DMS114 treated with DMSO at 0.1 percent for 48 hours (cell line): ENCODE measurements around the gene PDP2.
A peak's percentile ranks its signal among the peaks of the same experiment; 100 is the strongest.

Experiments
- DNase-seq: peaks from one replicate; lab custom pipeline; 2025; ENCODE audit not compliant: unreplicated experiment; lab: John Stamatoyannopoulos, UW

Gene PDP2

DNA sequence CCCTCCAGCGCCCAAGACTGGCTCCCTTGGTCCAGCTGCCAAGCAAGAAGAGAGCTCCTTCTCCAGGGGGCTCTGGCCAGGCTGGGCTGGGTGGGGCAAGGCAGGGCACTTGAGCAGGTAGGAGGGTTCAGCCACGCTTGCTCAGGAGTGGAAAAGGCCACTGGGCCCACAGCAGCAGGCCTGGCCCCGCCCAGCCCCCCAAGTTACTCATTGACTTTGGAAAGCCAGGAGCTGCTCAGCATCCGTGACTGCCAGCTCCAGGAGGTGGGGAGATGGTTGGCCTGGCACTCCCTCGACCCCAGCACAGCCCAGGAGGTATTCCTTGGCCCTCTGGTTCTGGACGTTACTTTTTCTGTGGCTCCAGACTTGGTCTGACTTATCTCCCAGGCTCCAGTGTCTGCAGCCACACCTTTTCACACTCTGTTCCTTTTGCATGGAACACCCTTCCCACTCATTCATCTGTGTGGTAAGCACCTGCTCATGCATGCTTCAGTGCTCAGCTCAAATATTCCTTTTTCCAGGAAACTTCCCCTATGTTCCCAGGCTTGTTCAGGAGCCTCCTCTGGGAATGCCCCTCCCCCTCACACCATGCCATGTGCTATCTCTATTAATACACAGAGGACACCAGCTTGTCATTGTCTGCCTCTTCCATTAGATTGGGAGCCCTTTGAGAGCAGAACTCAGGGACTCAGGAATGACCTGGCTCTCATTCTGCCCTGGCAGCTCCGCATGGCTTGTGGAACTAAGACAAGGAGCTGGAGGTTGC is 38.7 kb downstream of the PDP2 start, which contains the start of gene CDH16:
CDH16 (minus strand) TSS at position 83 of the 766 bp plus-strand sequence. CDS start 820 bp downstream, outside the sequence.
- no peak for DNase-seq

DNA sequence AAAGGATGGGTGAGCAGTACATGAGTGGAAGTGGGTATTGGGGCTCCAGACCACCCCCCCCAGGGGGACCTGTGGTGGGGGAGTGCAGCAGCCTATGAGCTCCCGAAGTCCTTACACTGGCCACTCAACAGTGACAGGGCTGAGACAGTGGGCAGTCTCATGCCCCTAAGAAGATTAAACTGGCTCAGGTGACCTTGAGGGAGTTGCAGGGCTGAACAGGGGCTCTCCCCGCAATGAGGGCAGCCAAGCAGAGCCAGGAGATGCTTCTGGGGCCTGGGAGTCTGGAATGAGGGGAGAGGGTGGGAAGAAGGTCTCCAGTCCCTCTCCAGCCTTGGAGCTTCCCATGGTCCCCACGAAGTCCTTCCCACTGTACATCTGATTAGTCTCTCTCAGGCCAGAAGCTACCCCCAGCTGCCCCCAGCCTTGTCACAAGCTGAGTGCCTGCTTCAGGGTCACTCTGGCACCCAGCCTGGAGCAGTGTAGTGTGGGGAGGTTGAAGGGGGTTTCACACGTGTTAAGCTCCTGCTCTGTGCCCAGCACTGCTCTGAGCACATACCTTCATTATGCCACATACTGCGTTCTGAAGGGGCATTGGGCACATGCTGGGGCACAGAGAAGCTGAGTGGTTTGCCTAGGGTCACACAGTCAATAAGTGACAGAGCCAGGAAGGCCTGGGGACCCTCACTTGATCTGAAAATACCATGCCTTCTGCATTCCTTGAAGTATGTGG is 39.4 kb downstream of the PDP2 start:
- DNase-seq: no peak

DNA sequence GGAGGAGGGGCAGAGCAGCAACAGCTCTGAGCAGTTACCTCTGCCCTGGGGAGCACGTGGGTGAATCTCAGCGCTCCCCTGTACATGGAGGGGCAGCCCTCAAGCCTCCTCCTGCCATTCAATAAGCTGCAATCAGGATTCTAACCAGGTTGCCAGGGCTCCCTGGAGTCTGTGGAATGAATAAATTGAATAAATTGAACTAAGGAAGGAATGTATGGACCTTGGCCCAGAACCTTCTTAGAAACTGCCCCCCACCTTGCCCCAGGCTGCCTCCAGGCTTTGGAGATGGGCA is 39.9 kb downstream of the PDP2 start:
- no peak for DNase-seq

DNA sequence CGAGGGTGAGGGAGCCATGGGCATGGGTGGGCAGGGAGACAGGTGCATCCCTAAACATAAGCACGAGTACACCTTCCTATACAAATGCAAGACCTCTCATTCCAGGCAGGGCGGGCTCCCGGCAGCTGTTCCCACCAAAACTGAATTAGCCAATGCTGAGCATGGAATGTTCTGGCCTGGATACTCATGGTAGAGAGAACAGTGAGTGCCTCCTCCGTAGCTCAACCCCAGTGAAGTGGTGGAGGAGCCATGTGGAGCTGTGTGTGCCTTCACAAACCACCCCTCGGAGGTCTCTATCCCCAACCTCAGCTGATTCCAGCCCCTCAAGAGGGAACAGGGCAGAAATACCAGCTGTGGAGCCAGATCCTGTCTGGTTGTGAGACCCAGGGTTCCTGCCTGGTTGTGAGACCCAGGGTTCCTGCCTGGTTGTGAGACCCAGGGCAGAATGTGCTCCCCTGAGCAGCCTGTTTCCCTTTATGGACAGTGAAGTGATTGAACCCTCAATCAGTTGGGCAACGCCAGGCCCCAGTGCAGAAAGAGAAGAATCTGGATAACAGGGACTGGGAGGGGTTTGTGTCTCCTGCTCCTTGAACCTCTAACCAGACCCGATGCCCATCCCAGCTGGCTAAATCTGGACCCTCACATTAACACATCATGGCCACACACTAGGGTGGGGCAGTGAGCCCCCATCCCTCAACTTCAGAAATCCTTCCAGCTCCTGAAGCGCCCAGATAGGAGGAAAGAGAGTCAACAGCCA is 40.8 kb downstream of the PDP2 start:
- no peak for DNase-seq

DNA sequence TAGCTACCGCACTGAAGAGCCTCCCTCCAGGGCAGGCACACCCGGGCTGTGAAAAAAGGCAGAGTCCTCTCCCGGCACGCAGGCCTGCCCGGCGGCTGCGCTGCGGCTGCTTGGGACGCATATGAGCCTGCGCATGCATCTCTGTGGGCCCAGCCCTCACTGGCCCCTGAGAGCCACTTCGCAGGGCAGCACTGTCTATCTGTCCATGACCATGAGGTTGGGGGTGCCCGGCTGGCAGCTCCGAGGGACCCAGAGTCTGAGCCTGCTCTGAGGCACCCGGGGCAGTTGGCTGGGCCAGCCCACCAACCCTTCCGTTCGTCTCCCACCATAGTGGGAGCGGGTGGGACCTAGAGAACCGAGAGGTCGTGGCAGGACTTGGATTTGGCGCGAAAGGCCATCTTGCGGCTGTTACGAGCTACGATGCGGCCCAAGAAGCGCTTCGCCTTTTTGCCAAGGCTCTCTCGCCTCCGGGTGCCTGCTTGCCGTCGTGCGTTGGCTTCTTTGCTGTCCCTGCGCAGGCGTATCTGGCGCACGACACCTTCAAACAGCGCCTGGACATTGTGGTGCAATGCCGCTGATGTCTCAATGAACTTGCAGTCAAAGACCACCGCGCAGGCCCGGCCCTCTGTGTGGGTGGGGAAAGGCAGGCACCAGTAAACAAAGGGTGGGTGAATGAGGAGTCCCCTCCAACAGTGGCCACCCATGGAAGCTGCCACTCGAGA is 41.6 kb downstream of the PDP2 start:
- DNase-seq: no peak

DNA sequence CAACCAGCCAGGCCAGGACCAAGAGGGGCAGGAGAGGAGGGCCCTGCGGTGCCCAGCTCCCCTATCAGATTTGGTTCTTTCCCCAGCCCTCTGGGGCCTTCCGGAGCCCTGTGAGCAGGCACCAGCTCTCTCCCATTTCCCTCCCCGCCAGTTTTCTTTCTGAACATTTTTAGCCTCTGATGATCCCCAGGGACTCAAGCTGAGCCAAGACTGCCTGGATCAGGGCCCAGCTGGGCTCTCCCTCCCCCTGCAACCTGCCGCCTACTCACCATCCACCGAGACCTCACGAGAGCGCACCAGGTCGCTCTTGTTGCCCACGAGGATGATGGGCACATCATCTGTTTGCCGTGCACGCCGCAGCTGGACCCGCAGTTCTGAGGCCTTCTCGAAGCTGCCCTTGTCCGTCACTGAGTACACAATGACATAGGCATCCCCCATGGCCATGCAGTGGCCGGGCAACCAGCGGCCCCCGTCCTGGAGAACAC is 43.0 kb downstream of the PDP2 start:
- no peak for DNase-seq

DNA sequence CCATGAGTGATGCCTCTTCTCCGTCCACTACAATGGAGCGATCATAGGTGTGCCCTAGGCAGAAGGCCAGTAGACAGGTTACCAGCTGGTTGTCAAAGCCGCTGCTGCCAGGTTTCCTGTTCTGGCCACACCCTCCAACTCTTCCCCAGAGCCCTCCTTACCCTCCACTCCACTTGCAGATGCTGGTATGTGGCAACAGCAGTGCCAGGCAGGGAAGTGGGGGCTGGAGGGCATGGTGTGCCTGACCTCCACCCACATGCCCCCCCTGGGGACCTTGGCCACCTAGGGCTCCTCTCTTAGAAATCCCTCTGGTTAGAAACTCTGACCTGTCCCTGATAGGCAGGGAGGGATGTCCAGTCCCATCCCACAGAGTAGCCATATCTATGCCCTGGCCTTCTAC is 43.6 kb downstream of the PDP2 start:
- DNase-seq: no peak

DNA sequence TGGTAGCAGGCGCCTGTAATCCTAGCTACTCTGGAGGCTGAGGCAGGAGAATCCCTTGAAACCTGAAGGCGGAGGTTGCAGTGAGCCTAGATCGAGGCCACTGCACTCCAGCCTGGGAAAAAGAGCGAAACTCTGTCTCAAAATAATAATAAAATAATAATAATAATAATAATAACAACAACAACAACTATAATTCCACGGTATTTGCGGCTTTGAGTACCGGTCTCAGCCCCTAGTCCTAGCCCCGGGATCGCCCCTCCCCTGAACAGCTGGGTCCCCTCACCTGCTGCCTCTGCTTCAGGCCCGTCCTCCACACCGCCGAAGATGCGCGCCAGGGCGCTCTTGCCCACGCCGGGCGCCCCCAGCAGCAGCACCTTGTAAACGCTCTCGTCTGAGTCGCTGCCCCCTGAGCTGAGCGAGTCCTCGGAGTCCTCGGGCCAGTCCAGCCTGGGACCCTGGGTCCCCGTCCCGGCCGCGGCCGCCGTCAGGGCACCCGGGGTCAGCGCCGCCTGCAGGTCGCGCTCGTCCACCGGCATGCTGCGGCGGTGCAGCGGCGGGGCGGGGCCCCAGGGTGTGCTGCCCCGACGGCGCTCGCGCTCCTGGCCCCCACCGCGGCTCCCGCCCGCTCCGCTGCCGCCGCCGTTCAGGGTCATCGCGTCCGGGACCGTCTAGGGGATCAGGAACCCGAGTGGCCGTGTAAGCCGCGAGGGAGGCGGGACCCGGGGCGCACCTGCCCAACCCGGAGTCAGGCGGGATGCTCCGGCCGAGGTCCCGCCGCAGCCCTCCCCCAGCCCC is 44.4 kb downstream of the PDP2 start:
- DNase-seq: no peak

DNA sequence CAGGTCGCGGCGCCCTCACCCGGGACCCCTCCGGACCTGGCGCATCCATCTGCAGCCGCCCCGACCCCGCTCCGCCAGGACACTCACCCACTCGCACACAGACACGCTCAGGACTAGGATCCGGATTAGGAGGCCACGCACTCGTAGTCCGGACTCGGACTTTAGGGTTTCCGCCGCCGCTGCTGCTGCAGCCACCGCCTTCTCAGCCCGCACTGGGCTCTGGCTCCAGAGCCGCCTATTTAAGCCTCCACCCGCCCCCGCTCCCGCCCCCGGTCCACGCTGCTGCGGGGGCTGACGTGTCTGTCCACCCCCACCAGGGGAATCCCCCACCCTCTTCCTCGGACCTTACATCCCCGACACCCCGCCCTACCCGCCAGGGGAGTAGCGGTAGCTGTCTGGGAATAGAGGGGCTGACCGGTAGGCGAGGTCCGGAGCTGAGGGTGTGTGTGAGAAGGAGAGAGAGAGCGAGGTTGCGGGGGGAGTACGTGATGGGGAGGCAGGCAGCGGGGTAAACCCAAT is 45.1 kb downstream of the PDP2 start, which contains the start of gene RRAD:
RRAD (minus strand) TSS at position 214 of the 519 bp plus-strand sequence. CDS start 356 bp downstream, outside the sequence.
- no peak for DNase-seq

DNA sequence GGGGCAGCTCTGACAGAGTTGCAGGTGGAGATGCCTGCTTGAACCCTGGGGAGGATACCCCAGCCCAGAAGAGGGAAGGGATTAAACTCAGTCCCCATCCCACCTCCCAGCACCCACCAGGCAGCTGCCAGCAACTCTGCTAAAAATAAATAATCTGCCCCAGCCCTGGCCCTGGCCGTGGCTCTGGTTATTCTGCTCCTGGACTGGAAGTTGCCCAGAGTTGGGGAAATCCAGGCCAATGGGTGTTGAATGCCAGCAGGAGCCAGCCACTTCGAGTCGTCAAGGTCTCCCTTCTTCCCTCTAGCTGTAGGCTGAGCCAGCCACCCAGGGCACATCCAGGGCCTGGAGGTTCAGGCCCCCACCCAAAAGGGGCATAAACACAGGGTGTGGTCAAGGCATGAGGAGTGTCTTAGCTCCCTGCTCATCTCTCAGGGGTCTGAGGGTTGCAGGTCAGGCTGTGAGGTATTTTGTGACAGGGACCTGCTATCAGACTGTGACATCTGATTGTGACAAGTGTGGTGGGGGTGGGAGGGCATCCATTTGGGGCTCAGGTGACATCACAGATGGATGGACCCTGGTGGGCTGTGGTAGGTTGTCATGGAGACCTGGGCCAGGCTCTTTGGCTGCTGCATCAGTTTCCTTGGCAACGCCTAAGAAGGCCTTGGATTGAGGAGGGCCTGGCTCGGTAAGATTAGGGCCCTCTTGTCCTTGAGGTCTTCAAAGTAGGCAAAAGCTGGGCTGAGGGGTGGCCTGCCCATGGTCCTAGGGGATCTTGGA is 46.0 kb downstream of the PDP2 start:
- DNase-seq: no peak

DNA sequence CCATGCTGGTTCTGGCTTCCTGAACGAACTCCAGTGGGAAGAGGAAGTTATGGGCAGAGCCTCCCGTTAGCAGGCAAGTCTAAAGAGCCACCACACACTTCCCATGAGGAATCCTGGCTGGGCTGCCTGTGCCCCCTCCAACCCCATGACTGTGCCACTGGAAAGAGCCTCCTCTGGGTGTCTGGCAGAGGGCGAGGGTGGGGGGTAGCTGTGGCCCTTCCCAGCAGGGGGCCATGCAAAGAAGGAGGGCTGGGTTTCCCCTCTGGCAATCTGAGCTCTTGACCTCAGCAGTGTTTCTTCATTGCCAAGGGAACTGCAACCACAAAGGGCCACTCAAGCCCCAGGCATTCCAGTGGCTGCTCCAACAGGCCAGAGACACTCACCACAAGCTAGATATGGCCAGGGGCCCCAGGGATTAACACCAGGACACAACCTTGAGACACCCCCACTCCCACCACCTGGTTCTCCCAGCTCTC is 46.7 kb downstream of the PDP2 start:
- DNase-seq: no peak

DNA sequence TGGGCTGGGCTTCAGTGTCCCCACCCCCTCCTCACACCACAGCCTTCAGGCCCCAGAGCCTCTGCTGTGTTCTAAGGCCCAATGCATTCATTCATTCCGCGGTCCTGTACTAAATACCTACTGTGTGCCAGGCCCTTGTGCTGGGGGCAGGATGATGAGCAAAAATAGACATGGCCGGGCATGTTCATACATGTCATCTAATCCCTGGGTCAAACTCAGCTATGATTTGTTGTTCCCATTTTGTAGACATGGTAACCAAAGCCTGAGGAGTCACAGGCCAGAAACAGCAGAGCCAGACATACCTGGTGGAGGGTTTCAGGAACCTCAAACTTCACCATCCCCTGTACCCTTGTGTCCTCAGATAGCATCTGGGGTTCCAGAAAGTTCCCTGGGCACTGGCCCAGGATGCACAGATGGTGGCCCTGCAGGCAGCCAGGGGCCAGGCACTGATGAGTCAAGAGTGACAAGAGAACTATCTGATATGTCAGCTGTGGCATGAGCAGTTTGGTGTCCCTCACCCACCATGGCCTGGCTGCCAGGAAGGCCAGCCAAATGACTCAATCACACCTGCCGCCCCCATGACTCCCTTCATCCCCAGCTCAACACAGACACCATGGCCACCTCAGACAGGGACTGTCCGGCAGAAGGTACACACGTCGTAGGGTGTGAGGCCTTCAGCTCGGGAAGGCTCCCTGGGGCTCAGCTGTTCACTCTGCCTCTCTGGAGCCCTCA is 47.8 kb downstream of the PDP2 start:
- no peak for DNase-seq

DNA sequence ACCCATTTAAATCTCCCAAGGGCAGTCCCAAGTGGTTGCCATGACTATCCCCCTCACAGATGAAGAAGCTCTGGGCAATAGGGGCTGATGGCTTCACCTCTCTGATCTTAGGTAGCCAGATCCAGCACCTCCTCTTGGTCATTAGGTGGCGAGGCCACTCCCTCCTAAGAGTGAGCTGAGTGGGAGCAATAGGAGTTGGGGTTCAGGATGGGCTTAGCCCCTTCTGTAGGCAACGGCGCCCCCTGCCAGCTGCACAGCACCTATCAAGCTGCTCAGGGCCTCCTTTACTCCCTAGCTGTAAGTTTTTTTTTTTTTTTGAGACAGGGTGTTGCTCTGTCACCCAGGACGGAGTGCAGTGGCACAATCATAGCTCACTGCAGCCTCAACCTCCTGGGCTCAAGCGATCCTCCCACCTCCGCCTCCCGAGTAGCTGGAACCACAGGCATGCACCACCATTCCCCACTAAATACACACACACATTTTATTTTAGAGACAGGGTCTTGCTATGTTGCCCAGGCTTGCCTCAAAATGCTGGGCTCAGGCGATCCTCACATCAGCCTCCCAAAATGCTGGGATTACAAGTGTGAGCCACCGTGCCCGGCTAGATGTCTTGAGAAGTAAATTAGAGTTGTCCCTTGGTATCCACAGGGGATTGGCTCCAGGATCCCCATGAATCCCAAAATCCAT is 48.5 kb downstream of the PDP2 start:
- DNase-seq: peak; percentile 16

DNA sequence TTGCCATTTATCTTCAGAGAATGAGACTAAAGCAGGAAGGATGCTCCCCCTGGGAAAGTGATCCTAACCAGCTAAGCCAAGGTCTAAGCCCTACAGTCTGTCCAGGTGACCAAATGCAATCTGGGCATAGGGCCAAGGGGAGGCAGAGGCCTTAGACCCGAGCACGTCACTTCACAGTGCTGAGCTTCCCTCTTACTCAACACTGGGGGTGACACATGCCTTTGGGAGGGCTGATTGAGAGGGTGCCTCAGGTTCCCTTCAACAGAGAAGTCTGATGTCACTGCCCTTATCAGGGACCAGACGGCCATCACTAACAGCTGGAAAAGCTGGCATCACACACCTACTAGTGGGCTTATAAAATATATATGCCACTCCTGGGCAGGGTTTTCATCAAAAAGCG is 49.9 kb downstream of the PDP2 start:
- no peak for DNase-seq

DNA sequence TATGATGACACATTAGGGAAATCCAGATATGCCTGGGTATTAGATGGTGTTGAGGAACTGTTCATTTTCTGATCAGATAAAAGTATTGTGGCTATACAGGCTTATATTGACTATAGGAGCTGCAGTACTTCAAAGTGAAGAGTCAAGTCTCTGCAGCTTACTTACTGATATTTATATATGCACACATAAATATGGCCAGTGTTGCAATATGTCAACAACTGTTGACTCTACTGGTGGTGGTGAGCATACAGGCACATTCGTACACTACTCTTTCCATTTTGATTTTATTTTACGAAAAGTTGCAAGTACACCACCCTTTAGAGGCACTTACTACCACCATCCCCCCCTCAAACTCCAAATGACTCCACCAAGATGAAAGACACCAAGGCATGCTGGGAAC is 51.4 kb downstream of the PDP2 start:
- no peak for DNase-seq

DNA sequence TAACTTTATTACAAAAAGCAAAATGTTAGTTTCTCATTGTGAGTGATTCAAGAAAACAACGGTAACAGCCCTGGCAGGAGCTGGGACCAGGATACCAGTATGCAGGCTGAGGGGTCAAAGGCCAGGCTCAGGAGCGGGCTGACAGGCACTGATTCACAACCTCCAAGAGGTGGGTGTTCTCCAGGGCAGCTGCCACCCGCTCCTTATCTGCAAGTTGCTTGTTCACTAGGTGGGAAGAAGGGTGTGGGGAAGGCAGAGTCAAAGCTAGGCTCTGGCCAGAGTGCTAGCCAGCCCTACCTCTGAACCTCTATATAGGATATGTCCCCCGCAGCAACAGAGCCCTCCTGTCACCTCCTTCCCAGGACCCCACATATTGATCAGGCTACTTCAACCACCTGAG is 51.8 kb downstream of the PDP2 start:
- no peak for DNase-seq

DNA sequence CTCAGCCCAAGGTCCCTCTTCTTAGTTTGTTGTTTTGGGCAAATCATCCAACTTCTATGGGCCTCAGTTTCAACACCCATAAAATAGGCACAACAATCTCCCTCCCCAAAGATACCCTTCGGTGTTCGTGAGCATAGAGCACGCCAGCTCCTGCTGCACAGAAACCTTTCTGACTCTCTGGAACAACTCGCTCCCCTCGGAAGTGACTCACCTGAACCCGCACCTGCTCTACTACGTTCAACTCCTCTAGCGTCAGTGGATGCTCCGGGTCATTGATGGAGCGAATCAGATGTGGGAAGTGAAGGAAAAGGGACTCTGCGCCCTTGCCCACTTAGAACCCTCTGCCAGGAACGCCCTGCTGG is 53.4 kb downstream of the PDP2 start:
- DNase-seq: no peak
